ENCODE results near the gene ADARB2.
"Not testable (repeated sequence)": the region's sequence is repeated elsewhere in the genome, so short reads cannot be mapped to it uniquely, and the experiment has no call there.

The ADARB2 gene

DNA sequence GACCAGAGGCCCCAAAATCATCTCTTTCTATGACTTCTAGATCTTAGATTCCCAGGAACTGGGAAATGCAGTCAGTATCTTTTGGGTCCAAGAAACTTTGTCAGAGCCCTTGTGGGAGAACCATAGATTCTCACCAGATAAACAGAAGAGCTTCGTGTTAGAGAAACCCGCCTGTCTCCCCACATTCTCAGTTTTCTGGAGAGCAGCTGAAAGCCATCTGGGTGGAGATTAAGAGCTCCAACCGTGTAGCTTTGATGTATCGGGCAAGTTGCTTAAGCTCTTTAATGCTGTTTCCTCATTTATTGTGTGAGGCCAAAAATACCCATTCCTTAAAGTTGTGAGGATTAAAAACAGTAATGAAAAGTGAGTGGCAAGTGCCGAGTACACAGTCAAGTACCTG lies 573.5 kb downstream of the ADARB2 start:
- ChIA-PET CTCF (no interaction called here), POLR2A (no interaction called here)
- no peak overlapping the region for H3K4me3 ChIP-seq (ENCODE audit: low read depth, low read length)
- DNase-seq (ENCODE audit: low read depth, low spot score): no peak
- TF ChIP-seq, protein P1, sequence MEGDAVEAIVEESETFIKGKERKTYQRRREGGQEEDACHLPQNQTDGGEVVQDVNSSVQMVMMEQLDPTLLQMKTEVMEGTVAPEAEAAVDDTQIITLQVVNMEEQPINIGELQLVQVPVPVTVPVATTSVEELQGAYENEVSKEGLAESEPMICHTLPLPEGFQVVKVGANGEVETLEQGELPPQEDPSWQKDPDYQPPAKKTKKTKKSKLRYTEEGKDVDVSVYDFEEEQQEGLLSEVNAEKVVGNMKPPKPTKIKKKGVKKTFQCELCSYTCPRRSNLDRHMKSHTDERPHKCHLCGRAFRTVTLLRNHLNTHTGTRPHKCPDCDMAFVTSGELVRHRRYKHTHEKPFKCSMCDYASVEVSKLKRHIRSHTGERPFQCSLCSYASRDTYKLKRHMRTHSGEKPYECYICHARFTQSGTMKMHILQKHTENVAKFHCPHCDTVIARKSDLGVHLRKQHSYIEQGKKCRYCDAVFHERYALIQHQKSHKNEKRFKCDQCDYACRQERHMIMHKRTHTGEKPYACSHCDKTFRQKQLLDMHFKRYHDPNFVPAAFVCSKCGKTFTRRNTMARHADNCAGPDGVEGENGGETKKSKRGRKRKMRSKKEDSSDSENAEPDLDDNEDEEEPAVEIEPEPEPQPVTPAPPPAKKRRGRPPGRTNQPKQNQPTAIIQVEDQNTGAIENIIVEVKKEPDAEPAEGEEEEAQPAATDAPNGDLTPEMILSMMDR (IDR thresholded peaks at IDR 0.05; ENCODE audit: insufficient read depth, low read length, missing control alignments): no peak

DNA sequence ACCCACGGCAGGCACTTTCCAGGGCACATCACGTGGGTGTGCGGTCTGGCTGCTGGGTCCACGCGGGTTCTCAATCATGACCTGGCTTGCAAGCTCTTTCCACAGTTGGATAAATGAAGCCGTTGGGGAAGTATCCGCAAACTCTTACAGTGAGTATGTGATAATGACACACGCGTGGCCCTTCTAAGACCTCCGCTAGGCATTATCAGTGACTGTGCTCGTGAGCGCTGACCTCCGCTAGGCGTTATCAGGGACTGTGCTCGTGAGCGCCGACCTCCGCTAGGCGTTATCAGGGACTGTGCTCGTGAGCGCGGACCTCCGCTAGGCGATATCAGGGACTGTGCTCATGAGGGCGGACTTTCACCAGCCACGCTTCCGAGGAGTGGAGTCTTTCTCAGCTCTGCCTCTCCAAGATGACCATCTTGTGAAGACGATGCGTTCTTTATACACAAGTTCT lies 574.1 kb downstream of the ADARB2 start:
- TF ChIP-seq, protein P1 (IDR thresholded peaks at IDR 0.05; ENCODE audit: insufficient read depth, low read length, missing control alignments): no peak
- H3K4me3 ChIP-seq (ENCODE audit: low read depth, low read length): no peak overlapping the region
- ChIA-PET POLR2A (no interaction called here), CTCF (no interaction called here)
- DNase-seq (ENCODE audit: low read depth, low spot score): no peak

DNA sequence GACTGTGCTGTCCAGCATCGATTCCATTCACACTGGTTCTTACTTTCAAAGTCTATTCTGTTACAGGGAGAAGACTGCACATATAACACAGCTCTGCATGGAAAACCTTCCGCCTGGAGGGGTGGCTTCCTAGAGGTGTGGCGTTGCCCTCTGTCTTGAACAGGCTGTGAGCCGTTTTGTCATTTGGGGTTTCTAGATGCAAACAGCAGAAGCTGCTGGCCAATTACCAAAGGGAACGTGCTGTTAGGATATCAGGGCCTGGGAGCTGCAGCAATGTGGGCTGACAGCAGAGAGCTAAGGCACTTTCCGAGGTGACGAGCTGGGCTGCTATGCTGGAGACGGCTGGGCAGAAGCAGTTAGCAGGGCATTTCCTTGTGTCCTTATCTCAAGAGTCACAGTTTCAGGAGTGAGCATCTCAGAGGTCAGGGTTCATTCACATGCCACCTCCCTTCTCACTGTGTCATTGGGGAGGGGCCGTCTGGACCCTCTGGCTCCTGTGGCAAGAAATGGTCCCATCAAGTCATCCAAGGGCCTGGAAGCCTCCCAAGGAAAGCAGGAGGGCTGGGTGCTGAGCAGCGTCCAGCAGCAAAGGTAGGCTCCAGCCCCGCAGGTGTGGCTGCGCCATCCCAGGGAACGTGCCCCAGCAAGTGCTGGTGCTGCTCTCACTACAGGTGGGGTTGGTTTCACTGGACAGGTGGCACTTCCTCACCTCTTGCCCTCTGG lies 574.7 kb downstream of the ADARB2 start:
- TF ChIP-seq, protein P1 (IDR thresholded peaks at IDR 0.05; ENCODE audit: insufficient read depth, low read length, missing control alignments): no peak
- ChIA-PET CTCF (no interaction called here), POLR2A (no interaction called here)
- DNase-seq (ENCODE audit: low read depth, low spot score): no peak
- no peak overlapping the region for H3K4me3 ChIP-seq (ENCODE audit: low read depth, low read length)

DNA sequence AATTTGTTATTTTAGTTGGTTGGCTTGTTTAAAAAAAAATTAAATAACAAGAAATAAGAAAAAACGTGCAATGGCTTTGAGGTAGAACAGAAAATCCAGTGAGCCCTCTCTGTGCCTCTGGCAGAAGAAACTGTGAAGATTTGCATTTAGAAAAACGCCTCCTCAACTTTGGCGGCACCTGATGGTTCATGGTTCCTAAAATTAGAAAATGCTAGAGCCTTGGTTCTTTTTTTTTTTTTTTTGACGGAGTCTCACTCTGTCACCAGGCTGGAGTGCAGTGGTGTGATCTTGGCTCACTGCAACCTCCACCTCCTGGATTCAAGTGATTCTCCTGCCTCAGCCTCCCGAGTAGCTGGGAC lies 576.0 kb downstream of the ADARB2 start:
- DNase-seq (ENCODE audit: low read depth, low spot score); CTCF ChIA-PET; POLR2A ChIA-PET; H3K4me3 ChIP-seq (ENCODE audit: low read depth, low read length): not testable (repeated sequence)

DNA sequence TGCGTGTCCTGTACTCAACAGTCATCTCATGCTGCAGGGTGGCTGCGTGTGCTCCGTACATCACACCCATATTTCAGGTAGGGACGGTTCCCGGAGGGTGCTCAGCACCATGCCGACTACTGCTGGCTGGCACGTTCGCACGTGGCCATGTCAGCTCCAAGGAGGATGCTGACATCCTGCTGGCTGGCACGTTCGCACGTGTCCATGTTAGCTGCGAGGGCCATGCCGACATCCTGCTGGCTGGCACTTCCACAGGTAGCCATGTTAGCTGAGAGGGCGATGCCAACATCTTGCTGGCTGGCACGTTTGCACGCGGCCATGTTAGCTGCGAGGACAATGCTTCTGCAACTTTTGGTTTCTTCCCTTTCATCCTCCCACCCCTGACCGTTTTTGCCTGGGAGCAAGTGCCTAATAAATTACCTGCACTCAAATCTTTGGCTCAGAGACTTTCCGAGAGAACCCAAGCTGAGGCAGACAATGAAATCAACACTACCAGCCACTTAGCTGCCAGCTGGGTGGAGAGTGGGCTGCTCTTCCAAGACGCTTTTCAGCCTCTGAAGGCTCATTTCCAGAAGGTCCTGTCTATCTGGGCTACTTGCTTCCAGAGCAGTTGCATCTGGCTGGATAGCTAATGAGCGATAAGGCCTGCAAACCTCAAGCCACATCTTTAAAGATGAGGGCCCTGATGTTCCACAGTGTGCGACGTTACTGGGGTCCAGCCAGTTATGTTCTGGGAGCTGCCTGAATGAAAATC lies 576.6 kb downstream of the ADARB2 start:
- no peak overlapping the region for H3K4me3 ChIP-seq (ENCODE audit: low read depth, low read length)
- TF ChIP-seq, protein P1 (IDR thresholded peaks at IDR 0.05; ENCODE audit: insufficient read depth, low read length, missing control alignments): no peak
- ChIA-PET CTCF (no interaction called here), POLR2A (no interaction called here)
- no peak for DNase-seq (ENCODE audit: low read depth, low spot score)

DNA sequence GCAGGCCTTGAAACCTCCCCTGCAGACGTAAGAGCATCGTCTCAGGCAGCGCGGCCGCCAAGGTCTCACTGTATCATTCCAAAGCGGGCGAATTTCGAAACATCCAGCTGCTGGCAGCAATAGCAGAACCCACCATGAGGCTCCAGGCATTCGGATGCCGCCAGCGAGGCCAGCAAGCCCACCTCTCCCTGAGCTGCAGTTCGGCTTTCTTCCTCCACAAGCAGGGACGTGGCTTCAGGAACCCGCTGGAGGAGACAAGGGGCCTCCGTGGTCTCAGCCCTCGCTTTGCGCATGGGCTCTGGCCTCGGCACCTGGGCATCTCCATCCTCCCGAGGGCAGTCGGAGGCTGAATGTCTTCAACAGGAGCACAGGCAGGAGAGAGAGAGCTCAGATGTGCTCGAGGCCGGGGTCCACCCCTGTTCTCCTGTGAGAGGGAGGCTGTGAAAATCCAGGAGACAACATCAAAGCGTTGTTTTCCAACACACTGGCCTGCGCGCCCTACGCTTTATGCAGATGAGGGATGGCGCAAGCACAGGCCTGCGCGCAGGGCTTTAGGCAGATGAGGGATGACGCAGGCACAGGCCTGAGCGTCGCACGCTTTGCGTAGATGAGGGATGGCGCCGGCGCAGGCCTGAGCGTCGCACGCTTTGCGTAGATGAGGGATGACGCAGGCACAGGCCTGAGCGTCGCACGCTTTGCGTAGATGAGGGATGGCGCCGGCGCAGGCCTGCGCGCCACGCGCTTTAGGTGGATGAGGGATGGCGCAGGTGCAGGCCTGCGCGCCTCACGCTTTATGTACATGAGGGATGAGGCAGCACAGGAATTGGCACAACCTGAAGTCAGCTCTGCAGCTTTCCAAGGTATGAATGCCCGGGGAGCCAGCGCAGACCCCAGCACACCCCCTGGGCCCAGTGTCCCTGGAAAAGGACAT lies 577.9 kb downstream of the ADARB2 start:
- TF ChIP-seq, protein P1 (IDR thresholded peaks at IDR 0.05; ENCODE audit: insufficient read depth, low read length, missing control alignments): no peak
- ChIA-PET CTCF (no interaction called here), POLR2A (no interaction called here)
- no peak for DNase-seq (ENCODE audit: low read depth, low spot score)
- no peak overlapping the region for H3K4me3 ChIP-seq (ENCODE audit: low read depth, low read length)

DNA sequence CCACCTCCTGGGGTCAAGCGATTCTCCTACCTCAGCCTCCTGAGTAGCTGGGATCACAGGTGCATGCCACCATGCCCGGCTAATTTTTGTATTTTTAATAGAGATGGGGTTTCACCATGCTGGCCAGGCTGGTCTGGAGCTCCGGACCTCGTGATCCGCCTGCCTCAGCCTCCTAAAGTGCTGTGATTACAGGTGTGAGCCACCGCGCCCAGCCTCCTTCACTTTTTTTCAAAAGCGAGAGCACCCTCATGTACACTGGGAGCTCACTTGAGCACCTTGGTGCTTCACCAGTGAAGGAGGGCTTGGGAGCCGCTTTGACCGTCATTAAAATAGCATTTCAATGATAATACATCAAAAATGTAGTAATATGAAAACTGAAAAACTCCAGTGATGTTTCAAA lies 578.8 kb downstream of the ADARB2 start:
- CTCF ChIA-PET; DNase-seq (ENCODE audit: low read depth, low spot score); POLR2A ChIA-PET; H3K4me3 ChIP-seq (ENCODE audit: low read depth, low read length): not testable (repeated sequence)

Data from AG04449 (cell line).